HepG2 (cell line): Measurements from ENCODE around the gene GRM8. TPM values are rescaled to one million over a fixed set of nuclear protein-coding genes. Genes with fewer than 3 reads are reported as not detected.

Experiments used
- ATAC-seq: fragments of 200-7000 bp; cut with Tn5 transposase; 3 replicates; pipeline ENCODE4 v1.9.1; 2020; ENCODE audit warnings: mild to moderate bottlenecking, moderate library complexity
- BruUV-seq: library from RNA; stranded (reverse); fragments of 400-500 nt; replicated peaks from 2 replicates; lab custom pipeline; 2021; lab: Mats Ljungman, UMichigan
- CTCF ChIA-PET: fragments of 300-600 bp; formaldehyde crosslinking; extraction: SDS; loops from one replicate; lab custom pipeline; 2021; ENCODE audit warnings: low total read pairs, inconsistent platforms, low intra/inter-chr PET ratio; lab: Yijun Ruan, JAX
- POLR2A ChIA-PET: fragments of 350-600 bp; sonication (Branson Sonifier 250); formaldehyde crosslinking; loops from one replicate; lab custom pipeline; 2020; ENCODE audit warnings: antibody characterized with exemption, inconsistent platforms; lab: Yijun Ruan, JAX
- DNase-seq: peaks from one replicate; pipeline ENCODE4 v3.0.0-alpha.2; 2015; ENCODE audit warnings: low spot score
- FAIRE-seq: peaks from 3 replicates; lab custom pipeline; 2011; peaks lifted over from hg19 to GRCh38; lab: Jason Lieb, UNC
- H2AFZ ChIP-seq: one replicate; pipeline ENCODE4 v1.6.1; 2011; ENCODE audit warnings: low read length, inconsistent platforms
- H3K27ac ChIP-seq: fragments of 300-600 bp; 3 replicates; pipeline ENCODE4 v1.8.0; 2011; ENCODE audit warnings: mixed run types, mild to moderate bottlenecking, mixed read lengths, low read length, inconsistent platforms; ENCODE audit not compliant: insufficient read depth; ENCODE audit errors: extremely low read length
- H3K27me3 ChIP-seq, 2 experiments: fragments of 200-600 bp in 1 of 2; 2 replicates in 1 of 2; 3 replicates in 1 of 2; pipeline versions ENCODE4 v1.6.0 to v1.8.0; 2011; ENCODE audit warnings: low read length in 2 of 2, mild to moderate bottlenecking in 2 of 2, moderate library complexity in 2 of 2, inconsistent platforms in 1 of 2; ENCODE audit not compliant: insufficient read depth in 2 of 2, control insufficient read depth in 1 of 2
- H3K36me3 ChIP-seq, 2 experiments: fragments of 200-600 bp in 1 of 2; replicated peaks in 1 of 2; 2 replicates in 1 of 2; 3 replicates in 1 of 2; pipeline versions ENCODE4 v1.5.1 to v1.8.0; 2011; ENCODE audit warnings: low read length in 2 of 2, inconsistent platforms in 1 of 2; ENCODE audit not compliant: insufficient read depth in 2 of 2, control insufficient read depth in 1 of 2
- H3K4me1 ChIP-seq: 2 replicates; pipeline ENCODE4 v1.5.1; 2012; ENCODE audit warnings: low read length, inconsistent platforms; ENCODE audit not compliant: insufficient read depth
- H3K4me2 ChIP-seq: 2 replicates; pipeline ENCODE4 v1.6.0; 2011; ENCODE audit warnings: low read depth, low read length, inconsistent platforms
- H3K4me3 ChIP-seq, 3 experiments: fragments of 200-600 bp in 1 of 3; sonication (generic), shearing (Covaris generic) in 1 of 3; replicated peaks in 1 of 3; 2 replicates each; pipeline ENCODE4 v1.5.1; 2011 to 2016; ENCODE audit warnings: low read length in 3 of 3, inconsistent platforms in 2 of 3, low read depth in 2 of 3, mild to moderate bottlenecking in 2 of 3, control low read depth in 1 of 3, mixed read lengths in 1 of 3; ENCODE audit not compliant: insufficient read depth in 1 of 3
- H3K79me2 ChIP-seq: one replicate; pipeline ENCODE4 v1.6.1; 2011; ENCODE audit warnings: low read length, inconsistent platforms; ENCODE audit not compliant: insufficient read depth
- H3K9ac ChIP-seq: 2 replicates; pipeline ENCODE4 v1.6.0; 2011; ENCODE audit warnings: mild to moderate bottlenecking, low read depth, low read length, inconsistent platforms; ENCODE audit not compliant: insufficient read depth
- H3K9me3 ChIP-seq: 2 replicates; pipeline ENCODE4 v1.5.1; 2012; ENCODE audit warnings: mild to moderate bottlenecking, low read length
- H4K20me1 ChIP-seq: 2 replicates; pipeline ENCODE4 v1.6.0; 2011; ENCODE audit warnings: inconsistent platforms, mild to moderate bottlenecking, low read length, moderate library complexity; ENCODE audit not compliant: insufficient read depth
- CREBL2 ChIP-seq: sonication (generic); formaldehyde crosslinking; IDR thresholded peaks from 2 replicates; pipeline ENCODE4 v1.8.1; 2023; ENCODE audit warnings: missing genetic modification reagents, mild to moderate bottlenecking, borderline replicate concordance
- EEA1 ChIP-seq: sonication (generic); formaldehyde crosslinking; IDR thresholded peaks from 2 replicates; pipeline ENCODE4 v1.5.1; 2020; ENCODE audit warnings: mild to moderate bottlenecking, missing genetic modification reagents, borderline replicate concordance
- HHEX ChIP-seq: IDR thresholded peaks from 2 replicates; pipeline ENCODE4 v1.6.1; 2016; ENCODE audit warnings: control low read depth
- NONO ChIP-seq, 2 experiments: fragments of 450-650 bp in 1 of 2; sonication (generic) in 1 of 2; formaldehyde crosslinking in 1 of 2; IDR thresholded peaks in 1 of 2; conservative IDR thresholded peaks in 1 of 2; 2 replicates each; pipeline versions ENCODE4 v1.6.1 to v1.8.0; 2017 to 2022; ENCODE audit warnings: mild to moderate bottlenecking in 1 of 2, missing genetic modification reagents in 1 of 2, moderate library complexity in 1 of 2
- REL ChIP-seq: sonication (generic); formaldehyde crosslinking; conservative IDR thresholded peaks from 2 replicates; pipeline ENCODE4 v1.8.0; 2022; ENCODE audit warnings: mild to moderate bottlenecking, missing genetic modification reagents, moderate library complexity
- SOX5 ChIP-seq: IDR thresholded peaks from 2 replicates; pipeline ENCODE4 v1.6.1; 2016; ENCODE audit warnings: borderline replicate concordance
- SP140L ChIP-seq: sonication (generic); formaldehyde crosslinking; IDR thresholded peaks from 2 replicates; pipeline ENCODE4 v1.4.0; 2020; ENCODE audit warnings: missing genetic modification reagents, borderline replicate concordance
- ZBTB7B ChIP-seq: sonication (generic); formaldehyde crosslinking; IDR thresholded peaks from 2 replicates; pipeline ENCODE4 v1.4.0; 2020; ENCODE audit warnings: missing genetic modification reagents
- ZNF512 ChIP-seq: sonication (generic); formaldehyde crosslinking; IDR thresholded peaks from 2 replicates; pipeline ENCODE4 v1.4.0; 2020; ENCODE audit warnings: mild to moderate bottlenecking, missing genetic modification reagents
- ZNF558 ChIP-seq: sonication (generic); formaldehyde crosslinking; IDR thresholded peaks from 2 replicates; pipeline ENCODE4 v1.9.0; 2022; ENCODE audit warnings: mild to moderate bottlenecking, missing genetic modification reagents, borderline replicate concordance
- ZNF775 ChIP-seq: sonication (generic); formaldehyde crosslinking; IDR thresholded peaks from 2 replicates; pipeline ENCODE4 v1.4.0; 2020; ENCODE audit warnings: missing genetic modification reagents, mild to moderate bottlenecking, moderate library complexity, borderline replicate concordance
- ZNF776 ChIP-seq: sonication (generic); formaldehyde crosslinking; IDR thresholded peaks from 2 replicates; pipeline ENCODE4 v1.4.0; 2020; ENCODE audit warnings: mild to moderate bottlenecking, missing genetic modification reagents
- ZNF777 ChIP-seq: sonication (generic); formaldehyde crosslinking; IDR thresholded peaks from 2 replicates; pipeline ENCODE4 v1.4.0; 2020; ENCODE audit warnings: missing genetic modification reagents
- ZNF788 ChIP-seq: sonication (generic); formaldehyde crosslinking; IDR thresholded peaks from 2 replicates; pipeline ENCODE4 v1.5.0; 2020; ENCODE audit warnings: mild to moderate bottlenecking, missing genetic modification reagents, borderline replicate concordance
- WGBS: methylation state at CpG from one replicate; pipeline ENCODE4 v1.1.6; 2017; ENCODE audit warnings: low lambda C conversion rate; 5-methylcytosine and 5-hydroxymethylcytosine counted together
- in situ Hi-C: cut with HindIII; loops from 2 replicates; pipeline ENCODE4 v1.10.0; 2017; ENCODE audit warnings: low pct_unique_long_range_greater_than_20kb; ENCODE audit not compliant: extremely low pct_ligation_motif_present
- intact Hi-C: fragments of 100-400 bp; cut with micrococcal nuclease; formaldehyde crosslinking; loops from one replicate; pipeline ENCODE4 v1.10.0; 2022; ENCODE audit not compliant: unreplicated experiment
- polyA plus RNA-seq, 8 experiments: library from polyadenylated mRNA; depleted of rRNA in 3 of 8; stranded (reverse) in 7 of 8; unstranded in 1 of 8; fragments of >200 nt; fragmentation: Illumina TruSeq in 4 of 8; extraction: Trizol in 4 of 8; gene quantifications; 2 replicates each; pipeline versions ENCODE4 v1.2.1 to v1.2.3, GENCODE V29; 2011 to 2016; ENCODE audit warnings: low read depth in 4 of 8, missing spikeins in 1 of 8, mixed read lengths in 1 of 8; ENCODE audit not compliant: insufficient read depth in 1 of 8
- total RNA-seq, 5 experiments: library from RNA; depleted of rRNA; stranded (reverse); fragments of >200 nt; fragmentation: Illumina TruSeq; extraction: Trizol; gene quantifications; 2 replicates each; pipeline ENCODE4 v1.2.3, GENCODE V29; 2016; ENCODE audit warnings: low read depth in 1 of 5
- TF ChIP-seq, protein P1 (sequence below): sonication (generic); formaldehyde crosslinking; IDR thresholded peaks from 2 replicates; pipeline ENCODE4 v1.5.1; 2020; ENCODE audit warnings: missing genetic modification reagents, mild to moderate bottlenecking, borderline replicate concordance

The GRM8 gene
- total and polyA plus RNA-seq, 2 of the 13 experiments (the other 11 are each of a cell fraction or from before 2014, with no cell fraction given) = not detected

- ATAC-seq (no peak), FAIRE-seq (no peak), DNase-seq (no peak)
- no peaks in the 10 kb centered on the region for H3K9me3 ChIP-seq
- ChIA-PET CTCF (no interaction called here), POLR2A (no interaction called here)
- H3K36me3 ChIP-seq = no peaks in the 10 kb centered on the region
- 4% methylated on average over 2 of the region's 2 CpGs for WGBS
- no peak overlapping the region for H3K4me3 ChIP-seq
- H3K27ac ChIP-seq = no peak overlapping the region
- TF ChIP-seq NONO (IDR thresholded peaks at IDR 0.05) (no peak), NONO (CRISPR knock-in tag; conservative IDR thresholded peaks at IDR 0.05) (no peak), REL (no peak), HHEX (CRISPR knock-in tag) (no peak), ZNF777 (CRISPR knock-in tag) (no peak), ZNF512 (CRISPR knock-in tag) (no peak), EEA1 (CRISPR knock-in tag) (no peak), CREBL2 (no peak), ZNF776 (CRISPR knock-in tag) (no peak), SP140L (no peak), ZNF558 (CRISPR knock-in tag) (no peak), SOX5 (CRISPR knock-in tag) (no peak), ZNF788 (no peak), ZNF775 (CRISPR knock-in tag) (no peak), ZBTB7B (CRISPR knock-in tag) (no peak)
- TF ChIP-seq, protein P1, sequence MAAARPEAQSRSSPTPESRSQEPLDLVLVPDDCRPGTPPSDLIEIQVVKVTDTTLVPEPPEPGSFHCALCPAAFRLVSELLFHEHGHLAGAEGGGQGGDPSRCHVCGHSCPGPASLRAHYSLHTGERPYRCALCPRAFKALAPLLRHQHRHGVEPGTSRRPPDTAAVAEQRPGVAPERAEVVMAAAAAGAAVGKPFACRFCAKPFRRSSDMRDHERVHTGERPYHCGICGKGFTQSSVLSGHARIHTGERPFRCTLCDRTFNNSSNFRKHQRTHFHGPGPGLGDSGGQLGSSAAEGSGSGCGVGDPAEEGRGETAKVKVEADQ (CRISPR knock-in tag) = no peak
- BruUV-seq = no TSS peak
- in situ Hi-C loops = no loop called here
- H3K79me2 ChIP-seq = no peaks in the 10 kb centered on the region
- H3K4me2 ChIP-seq = no peak overlapping the region
- H2AFZ ChIP-seq = no peak overlapping the region
- no peak overlapping the region for H3K9ac ChIP-seq
- intact Hi-C loops = no loop called here
- H3K4me1 ChIP-seq = no peaks in the 10 kb centered on the region
- no peaks in the 10 kb centered on the region for H3K27me3 ChIP-seq
- H4K20me1 ChIP-seq = no peaks in the 10 kb centered on the region
Observed at GRCh38 chr7:127162366-127162765, 90.4 kb downstream of the GRM8 start.
